Lower leg skin (tissue), 4 donors: Measurements from ENCODE around the gene DLX3. TPM values are rescaled to one million over a fixed set of nuclear protein-coding genes. Genes with fewer than 3 reads are reported as not detected.

Experiments
- DNase-seq, 2 donors: peaks; one replicate each; pipeline ENCODE4 v3.0.0-alpha.2; 2019; ENCODE audit warnings: low spot score in 2 of 2
- H3K4me3 ChIP-seq: fragments of 200-600 bp; sonication (generic); 2 replicates; pipeline ENCODE4 v1.5.1; 2017; ENCODE audit warnings: mild to moderate bottlenecking, low read depth; ENCODE audit not compliant: poor library complexity, severe bottlenecking
- POLR2A ChIP-seq, 2 donors: fragments of 450-650 bp; IDR thresholded peaks; one replicate each; pipeline ENCODE4 v1.6.1; 2016 to 2017; ENCODE audit warnings: antibody characterized with exemption in 2 of 2, mild to moderate bottlenecking in 1 of 2, moderate library complexity in 1 of 2
- WGBS, 2 donors: methylation state at CpG; one replicate each; pipeline ENCODE4 v1.1.5; 2018; 5-methylcytosine and 5-hydroxymethylcytosine counted together
- intact Hi-C: fragments of 100-400 bp; cut with DNase I; formaldehyde crosslinking; loops from one replicate; pipeline ENCODE4 v1.15.0; 2023; ENCODE audit warnings: low total_unique reads
- total RNA-seq, 4 donors: library from RNA; depleted of rRNA; stranded (reverse); fragments of >200 nt; gene quantifications; one replicate each; pipeline ENCODE4 v1.1.0, GENCODE V29; 2016
- TF ChIP-seq, protein P1 (sequence below), 3 donors: fragments of 450-650 bp; IDR thresholded peaks; one replicate each; pipeline ENCODE4 v1.5.1; 2016; ENCODE audit warnings: antibody characterized with exemption in 3 of 3, mild to moderate bottlenecking in 3 of 3, moderate library complexity in 2 of 3

DLX3 gene
- total RNA-seq, 4 donors from 2014 or later, result 28.8 to 36.5 (median 29.9) TPM

DNA sequence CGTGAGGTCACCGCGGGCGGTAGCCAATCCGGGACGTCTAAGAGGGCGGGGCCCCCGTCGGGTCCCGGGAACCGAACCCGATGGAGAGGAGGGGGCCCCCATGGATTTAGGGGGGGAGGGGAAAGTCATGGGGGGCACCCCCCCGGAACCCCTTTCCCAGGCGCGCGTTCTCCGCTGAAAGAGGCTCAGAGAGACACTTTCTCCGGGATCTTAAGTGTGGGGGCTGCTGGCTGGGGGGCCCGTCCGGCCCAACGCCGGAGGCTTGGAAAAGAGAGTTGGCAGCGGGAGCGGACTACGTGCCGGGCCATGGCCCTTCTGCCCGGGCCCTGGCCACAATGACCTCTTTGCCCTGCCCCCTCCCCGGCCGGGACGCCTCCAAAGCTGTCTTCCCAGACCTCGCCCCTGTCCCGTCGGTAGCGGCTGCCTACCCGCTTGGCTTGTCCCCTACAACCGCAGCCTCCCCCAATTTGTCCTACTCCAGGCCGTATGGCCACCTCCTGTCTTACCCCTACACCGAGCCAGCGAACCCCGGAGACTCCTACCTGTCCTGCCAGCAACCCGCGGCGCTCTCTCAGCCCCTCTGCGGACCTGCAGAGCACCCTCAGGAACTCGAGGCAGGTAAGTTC is 25.8 kb downstream of the DLX3 start, which contains the start of gene DLX4:
Gene DLX4 (plus strand): TSS at position 57 of the 626 bp plus-strand sequence. CDS start 279 bp downstream, at position 336.
- TF ChIP-seq, protein P1, sequence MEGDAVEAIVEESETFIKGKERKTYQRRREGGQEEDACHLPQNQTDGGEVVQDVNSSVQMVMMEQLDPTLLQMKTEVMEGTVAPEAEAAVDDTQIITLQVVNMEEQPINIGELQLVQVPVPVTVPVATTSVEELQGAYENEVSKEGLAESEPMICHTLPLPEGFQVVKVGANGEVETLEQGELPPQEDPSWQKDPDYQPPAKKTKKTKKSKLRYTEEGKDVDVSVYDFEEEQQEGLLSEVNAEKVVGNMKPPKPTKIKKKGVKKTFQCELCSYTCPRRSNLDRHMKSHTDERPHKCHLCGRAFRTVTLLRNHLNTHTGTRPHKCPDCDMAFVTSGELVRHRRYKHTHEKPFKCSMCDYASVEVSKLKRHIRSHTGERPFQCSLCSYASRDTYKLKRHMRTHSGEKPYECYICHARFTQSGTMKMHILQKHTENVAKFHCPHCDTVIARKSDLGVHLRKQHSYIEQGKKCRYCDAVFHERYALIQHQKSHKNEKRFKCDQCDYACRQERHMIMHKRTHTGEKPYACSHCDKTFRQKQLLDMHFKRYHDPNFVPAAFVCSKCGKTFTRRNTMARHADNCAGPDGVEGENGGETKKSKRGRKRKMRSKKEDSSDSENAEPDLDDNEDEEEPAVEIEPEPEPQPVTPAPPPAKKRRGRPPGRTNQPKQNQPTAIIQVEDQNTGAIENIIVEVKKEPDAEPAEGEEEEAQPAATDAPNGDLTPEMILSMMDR (IDR thresholded peaks at IDR 0.05), result no peak
- no peak for TF ChIP-seq POLR2A (IDR thresholded peaks at IDR 0.05)
- 4 to 7% methylated on average over 35 to 39 of the region's 45 CpGs for WGBS, 2 donors
- peak within 1 kb of the TSS; percentile 26 for H3K4me3 ChIP-seq
- DNase-seq, result peak in 1 of 2 donors; percentile 91
- intact Hi-C loops, result no loop called here

DNA sequence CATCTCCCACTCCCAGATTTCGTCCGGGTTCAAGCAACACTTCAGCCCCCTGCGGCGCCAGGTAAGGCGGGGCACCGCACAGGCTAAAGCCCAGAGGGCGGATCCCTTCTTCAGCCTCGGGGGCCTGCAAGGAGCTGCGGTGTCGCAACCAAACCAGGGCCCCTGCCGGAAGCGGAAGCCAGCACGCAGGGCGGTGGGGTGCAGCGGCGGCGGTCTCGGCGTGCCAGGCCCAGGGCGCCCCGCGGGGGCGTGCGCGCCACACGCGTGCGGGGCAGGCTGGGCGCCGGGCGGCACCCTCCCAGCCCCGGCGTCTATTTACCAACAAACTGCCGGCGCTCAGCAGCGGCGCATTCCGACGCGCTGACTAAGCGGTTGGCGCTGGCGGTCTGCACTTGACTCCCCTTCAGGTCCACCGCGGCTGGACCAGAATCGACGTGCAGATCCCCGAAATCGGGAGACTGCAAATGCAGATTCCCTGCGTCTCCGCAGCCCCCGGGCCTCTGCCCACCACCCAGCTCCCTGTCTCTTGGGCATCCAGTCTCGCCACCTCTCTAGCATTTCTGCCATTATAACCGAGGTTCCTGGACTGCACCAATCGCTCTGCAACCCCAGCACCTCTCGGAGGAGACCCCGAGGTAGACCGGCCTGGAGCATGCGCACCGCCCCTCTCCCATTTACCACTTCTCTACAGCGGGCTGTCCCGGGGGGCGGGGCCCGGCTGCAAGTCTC is 26.5 kb downstream of the DLX3 start:
- DNase-seq, result peak; percentile 59 to 92
- intact Hi-C loops, result no loop called here
- TF ChIP-seq, protein P1 (IDR thresholded peaks at IDR 0.05), result no peak
- no peak for TF ChIP-seq POLR2A (IDR thresholded peaks at IDR 0.05)
- H3K4me3 ChIP-seq, result peak overlapping the region; percentile 26
- WGBS, 2 donors, result 2 to 4% methylated on average over 15 to 64 of the region's 64 CpGs

DNA sequence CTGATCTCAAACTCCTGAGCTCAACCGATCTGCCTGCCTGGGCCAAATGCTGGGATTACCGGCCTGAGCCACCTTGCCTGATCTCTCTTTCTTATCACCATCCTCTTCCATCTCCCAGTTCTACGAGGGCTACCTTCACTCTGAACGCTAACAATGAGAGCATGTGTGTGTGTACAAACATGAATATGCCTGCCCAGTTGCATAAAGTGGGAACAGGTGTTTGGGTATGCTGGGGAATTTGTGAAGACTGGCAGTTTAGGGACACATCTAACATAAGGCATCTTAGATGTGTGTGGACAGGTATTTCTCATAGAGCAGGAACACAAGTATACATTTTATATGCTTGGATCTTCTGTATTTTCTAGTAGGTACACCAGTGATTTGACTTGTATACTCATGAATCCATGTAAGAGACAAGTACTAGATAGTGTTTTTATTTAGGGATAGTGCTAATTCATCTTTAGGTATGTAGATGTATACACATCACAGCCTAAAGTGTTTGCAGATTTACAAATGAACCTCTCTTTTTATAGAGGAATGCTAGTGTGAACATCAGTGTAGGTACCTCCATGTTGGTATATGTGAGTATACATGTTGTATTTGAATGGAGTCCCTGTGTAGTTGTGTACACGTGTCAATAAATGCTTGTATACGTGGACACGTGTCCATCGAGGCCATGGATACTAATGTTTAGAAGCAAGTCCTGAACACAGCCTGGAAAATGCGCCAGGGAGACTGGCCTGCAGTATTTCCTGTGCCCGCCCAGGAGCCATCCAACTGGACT is 27.2 kb downstream of the DLX3 start:
- DNase-seq, result no peak

DNA sequence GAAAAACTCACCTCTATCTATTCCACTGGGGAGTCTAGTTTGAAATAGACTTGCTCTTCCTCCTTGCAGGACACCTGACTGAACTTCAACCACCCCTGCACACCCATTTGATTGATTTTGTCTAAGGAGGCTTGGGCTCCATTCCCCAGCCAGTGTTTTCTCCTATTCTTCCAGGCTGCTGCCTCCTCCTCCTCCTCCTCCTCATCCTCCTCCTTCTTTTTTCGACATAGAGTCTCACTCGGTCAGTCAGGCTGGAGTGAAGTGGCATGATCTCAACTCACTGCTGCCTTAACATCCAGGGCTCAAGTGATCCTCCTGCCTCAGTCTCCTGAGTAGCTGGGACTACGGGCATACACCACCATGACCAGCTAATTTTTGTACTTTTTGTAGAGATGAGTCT is 27.8 kb downstream of the DLX3 start:
- WGBS, 2 donors, result 44 to 58% methylated on average over 3 of the region's 3 CpGs

More for the DNA sequence above, 27.2 kb downstream of the DLX3 start:
- intact Hi-C loops, result no loop called here
- TF ChIP-seq, protein P1 (IDR thresholded peaks at IDR 0.05), result no peak
- no peak for TF ChIP-seq POLR2A (IDR thresholded peaks at IDR 0.05)
- 20 to 25% methylated on average over 10 of the region's 10 CpGs for WGBS, 2 donors
- peak overlapping the region; percentile 26 for H3K4me3 ChIP-seq

DNA sequence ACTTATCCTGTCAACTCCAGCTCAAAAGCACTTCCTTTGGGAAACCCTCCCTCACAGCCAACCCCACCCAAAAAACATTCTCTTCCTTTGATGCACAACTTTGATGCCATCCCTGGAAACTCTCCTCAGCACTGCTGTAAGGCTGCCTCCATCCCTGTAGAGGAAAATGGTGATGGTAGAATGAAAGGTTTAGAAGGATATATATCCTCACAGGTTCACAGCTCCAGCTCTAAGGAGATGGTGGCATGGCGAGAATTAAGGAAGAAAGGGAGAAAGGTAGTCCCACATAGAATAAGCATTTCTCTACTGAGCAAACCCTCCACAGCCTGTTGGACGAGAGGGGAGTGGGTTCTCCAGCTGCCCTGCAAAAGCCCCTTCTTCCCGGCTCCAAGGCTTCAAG is 28.3 kb downstream of the DLX3 start:
- H3K4me3 ChIP-seq, result no peak overlapping the region
- 50 to 51% methylated on average over 3 of the region's 3 CpGs for WGBS, 2 donors
- intact Hi-C loops, result no loop called here
- TF ChIP-seq, protein P1 (IDR thresholded peaks at IDR 0.05), result no peak
- no peak for TF ChIP-seq POLR2A (IDR thresholded peaks at IDR 0.05)
- no peak for DNase-seq

More for the DNA sequence above, 27.8 kb downstream of the DLX3 start:
- intact Hi-C loops, result no loop called here
- H3K4me3 ChIP-seq, result no peak overlapping the region
- TF ChIP-seq, protein P1 (IDR thresholded peaks at IDR 0.05), result no peak
- no peak for TF ChIP-seq POLR2A (IDR thresholded peaks at IDR 0.05)
- no peak for DNase-seq
